Measurements from ENCODE around the gene ELFN1.

- no peak for TF ChIP-seq CTCF (IDR thresholded peaks at IDR 0.05; ENCODE audit: insufficient read depth, low read depth, low read length)
- no peak for TF ChIP-seq EZH2 (IDR thresholded peaks at IDR 0.05; ENCODE audit: insufficient read depth, low read length)
Measured at GRCh38 chr7:1710936-1711335, 40.9 kb downstream of the ELFN1 start.

Data from astrocyte (in vitro differentiated cells and primary cell).